Esophagus muscularis mucosa (tissue), 4 donors: ENCODE results near the gene SMARCC2. TPM values are rescaled to one million over a fixed set of nuclear protein-coding genes. Genes with fewer than 3 reads are reported as not detected.

ENCODE experiments used
- DNase-seq: peaks from one replicate; pipeline ENCODE4 v3.0.0-alpha.2; 2017; ENCODE audit errors: extremely low spot score
- H3K27ac ChIP-seq, 4 donors: fragments of 200-600 bp; sonication (generic); replicated peaks in 1 of 4; 1 replicate in 3 of 4; 2 replicates in 1 of 4; pipeline ENCODE4 v1.5.1; 2016 to 2019; ENCODE audit warnings: mild to moderate bottlenecking in 1 of 4
- H3K27me3 ChIP-seq, 4 donors: fragments of 200-600 bp; sonication (generic); one replicate each; pipeline versions ENCODE4 v1.5.1 to v1.6.0; 2016 to 2019
- H3K36me3 ChIP-seq, 4 donors: fragments of 200-600 bp; sonication (generic); one replicate each; pipeline ENCODE4 v1.5.1; 2016 to 2019
- H3K4me1 ChIP-seq, 4 donors: fragments of 200-600 bp; sonication (generic); one replicate each; pipeline ENCODE4 v1.5.1; 2016 to 2019
- H3K4me3 ChIP-seq, 4 donors: fragments of 200-600 bp; sonication (generic); 1 replicate in 2 of 4; 2 replicates in 2 of 4; pipeline ENCODE4 v1.5.1; 2016 to 2019; ENCODE audit warnings: mild to moderate bottlenecking in 4 of 4, moderate library complexity in 1 of 4
- H3K9me3 ChIP-seq, 4 donors: fragments of 200-600 bp; sonication (generic); 1 replicate in 3 of 4; 2 replicates in 1 of 4; pipeline ENCODE4 v1.5.1; 2016 to 2019
- CTCF ChIP-seq, 3 experiments: fragments of 200-600 bp in 2 of 3; fragments of 450-650 bp in 1 of 3; sonication (generic) in 2 of 3; IDR thresholded peaks; one replicate each; pipeline ENCODE4 v1.5.1; 2017 to 2019; ENCODE audit warnings: antibody characterized with exemption in 3 of 3, mild to moderate bottlenecking in 2 of 3, moderate library complexity in 1 of 3
- EP300 ChIP-seq: sonication (generic); formaldehyde crosslinking; IDR thresholded peaks from one replicate; pipeline ENCODE4 v1.6.1; 2017; ENCODE audit warnings: antibody characterized with exemption
- POLR2A ChIP-seq: fragments of 450-650 bp; IDR thresholded peaks from one replicate; pipeline ENCODE4 v1.6.1; 2017; ENCODE audit warnings: antibody characterized with exemption, moderate library complexity, mild to moderate bottlenecking, low read depth
- POLR2AphosphoS5 ChIP-seq, 2 donors: sonication (generic); formaldehyde crosslinking; IDR thresholded peaks; one replicate each; pipeline ENCODE4 v1.6.1; 2017; ENCODE audit warnings: antibody characterized with exemption in 2 of 2
- WGBS: methylation state at CpG from one replicate; pipeline ENCODE4 v1.1.5; 2018; 5-methylcytosine and 5-hydroxymethylcytosine counted together
- intact Hi-C: fragments of 100-400 bp; cut with DNase I; formaldehyde crosslinking; loops from one replicate; pipeline ENCODE4 v1.15.1; 2023
- total RNA-seq, 4 donors: library from RNA; depleted of rRNA; stranded (reverse); fragments of >200 nt; gene quantifications; one replicate each; pipeline versions ENCODE4 v1.1.0 to v1.2.1, GENCODE V29; 2016

The SMARCC2 gene
- total RNA-seq, 4 donors from 2014 or later, result 62.1 to 111 (median 94.3) TPM

DNA sequence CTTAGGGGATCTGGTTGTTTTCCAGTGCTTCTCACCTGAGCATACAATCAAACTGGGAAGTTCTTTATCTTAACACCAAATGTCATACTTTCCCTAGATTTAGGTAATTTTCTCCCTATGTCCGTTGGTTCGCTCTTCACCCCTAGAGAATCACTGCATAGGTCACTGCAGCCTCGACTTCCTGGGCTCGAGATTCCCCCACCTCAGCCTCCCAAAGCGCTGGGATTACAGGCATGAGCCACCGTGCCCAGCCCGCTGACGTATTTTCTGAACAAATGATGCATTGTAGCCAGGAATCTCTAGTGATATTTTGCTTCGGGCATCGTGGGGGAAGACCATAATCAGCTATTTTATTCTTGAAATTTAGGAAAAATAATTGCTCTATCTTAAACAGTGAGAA lies 74.0 kb downstream of the SMARCC2 start:
- peaks cover 29 to 41% (median 36%) of the 10 kb centered on the region in 4 donors for H3K36me3 ChIP-seq
- 49% methylated on average over 10 of the region's 10 CpGs for WGBS
- DNase-seq, result no peak
- H3K4me3 ChIP-seq, result peak overlapping the region; percentile 66 to 86 (median 78)
- peaks cover 26 to 37% (median 29%) of the 10 kb centered on the region in 4 donors for H3K4me1 ChIP-seq
- TF ChIP-seq POLR2AphosphoS5 (IDR thresholded peaks at IDR 0.05) (no peak), POLR2A (no peak), EP300 (no peak), CTCF (IDR thresholded peaks at IDR 0.05) (no peak)
- intact Hi-C loops, result no loop called here
- H3K9me3 ChIP-seq, result no peaks in the 10 kb centered on the region
- H3K27ac ChIP-seq, result peak overlapping the region; percentile 92 to 98 (median 94)
- H3K27me3 ChIP-seq, result no peaks in the 10 kb centered on the region

DNA sequence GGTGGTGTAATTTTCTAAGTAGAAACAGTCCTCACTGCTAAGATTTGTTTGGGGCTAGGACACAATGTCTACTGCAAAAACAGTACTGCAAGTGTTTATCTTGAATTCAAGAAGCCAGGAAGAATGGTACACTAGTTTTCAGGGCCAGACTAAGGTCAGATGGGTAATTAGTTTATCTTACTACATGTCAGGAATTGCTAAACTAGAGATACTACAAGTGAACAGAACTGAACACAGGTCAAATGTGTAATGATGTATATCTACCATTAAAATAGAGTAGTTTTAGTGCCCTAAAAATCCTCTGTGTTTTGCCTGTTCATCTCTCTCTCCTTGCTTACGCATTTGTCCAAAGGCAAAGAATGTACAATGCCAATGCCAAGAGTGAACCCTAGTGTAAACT lies 75.2 kb downstream of the SMARCC2 start:
- Histone ChIP-seq H3K27me3 (no peaks in the 10 kb centered on the region), H3K36me3 (peaks cover 41 to 50% (median 47%) of the 10 kb centered on the region in 4 donors), H3K27ac (no peak overlapping the region), H3K9me3 (no peaks in the 10 kb centered on the region), H3K4me3 (no peak overlapping the region), H3K4me1 (peaks cover 13 to 25% (median 17%) of the 10 kb centered on the region in 4 donors)
- TF ChIP-seq POLR2AphosphoS5 (IDR thresholded peaks at IDR 0.05), result no peak
- TF ChIP-seq EP300, result no peak
- no peak for TF ChIP-seq CTCF (IDR thresholded peaks at IDR 0.05)
- TF ChIP-seq POLR2A, result no peak
- no peak for DNase-seq
- 96% methylated on average over 1 of the region's 1 CpG for WGBS
- intact Hi-C loops, result no loop called here

Other genes starting within 250 kb of the SMARCC2 start
- 1 to 10 TPM in 1 of 4 donors, under 1 TPM in 1, not detected in 2; 0.66 to 2.2 TPM for gene PMEL, start 223.4 kb downstream of the SMARCC2 start, total RNA-seq
- gene CDK2, start 222.7 kb downstream of the SMARCC2 start, total RNA-seq, result 10 to 100 TPM; 35.3 to 84.9 (median 57.1) TPM
- gene RAB5B, start 215.4 kb downstream of the SMARCC2 start, total RNA-seq, result 100 to 1,000 TPM; 116 to 189 (median 138) TPM
- gene SUOX, start 192.2 kb downstream of the SMARCC2 start, total RNA-seq, result 10 to 100 TPM; 18.3 to 29.0 (median 25.3) TPM
- gene IKZF4, start 168.4 kb downstream of the SMARCC2 start, total RNA-seq, result 10 to 100 TPM in 2 of 4 donors, 1 to 10 TPM in 2; 6.2 to 20.4 (median 9.7) TPM
- gene RPS26, start 147.6 kb downstream of the SMARCC2 start, total RNA-seq, result 1,000 to 10,000 TPM in 1 of 4 donors, 100 to 1,000 TPM in 3; 104 to 1,982 (median 577) TPM
- 10 to 100 TPM; 13.9 to 25.0 (median 19.0) TPM for gene ERBB3, start 109.3 kb downstream of the SMARCC2 start, total RNA-seq
- gene PA2G4, start 84.9 kb downstream of the SMARCC2 start, total RNA-seq, result 100 to 1,000 TPM in 2 of 4 donors, 10 to 100 TPM in 2; 90.5 to 133 (median 105) TPM
- gene RPL41, start 72.8 kb downstream of the SMARCC2 start, total RNA-seq, result 1,000 to 10,000 TPM; 1,962 to 4,166 (median 3,502) TPM
- gene ZC3H10, start 71.2 kb downstream of the SMARCC2 start, total RNA-seq, result 1 to 10 TPM; 5.0 to 7.9 (median 6.6) TPM
- 100 to 1,000 TPM; 151 to 245 (median 214) TPM for gene ESYT1, start 61.2 kb downstream of the SMARCC2 start, total RNA-seq
- gene MYL6B, start 36.9 kb downstream of the SMARCC2 start, total RNA-seq, result 10 to 100 TPM; 28.5 to 39.4 (median 33.6) TPM
- 1,000 to 10,000 TPM; 5,145 to 8,531 (median 5,986) TPM for gene MYL6, start 31.1 kb downstream of the SMARCC2 start, total RNA-seq
- 100 to 1,000 TPM in 3 of 4 donors, 10 to 100 TPM in 1; 64.4 to 165 (median 109) TPM for gene RNF41, start 32.4 kb upstream of the SMARCC2 start, total RNA-seq
- gene NABP2, start 34.9 kb upstream of the SMARCC2 start, total RNA-seq, result 10 to 100 TPM; 27.0 to 36.4 (median 30.9) TPM
- gene SLC39A5, start 40.6 kb upstream of the SMARCC2 start, total RNA-seq, result not detected
- gene ANKRD52, start 68.9 kb upstream of the SMARCC2 start, total RNA-seq, result 10 to 100 TPM; 13.8 to 31.5 (median 19.6) TPM
- gene COQ10A, start 77.5 kb upstream of the SMARCC2 start, total RNA-seq, result 10 to 100 TPM; 12.4 to 22.8 (median 15.7) TPM
- 100 to 1,000 TPM in 3 of 4 donors, 10 to 100 TPM in 1; 91.8 to 155 (median 111) TPM for gene CS, start 110.8 kb upstream of the SMARCC2 start, total RNA-seq
- 10 to 100 TPM; 48.8 to 61.5 (median 50.3) TPM for gene CNPY2, start 126.5 kb upstream of the SMARCC2 start, total RNA-seq
- 10 to 100 TPM; 14.1 to 34.5 (median 24.4) TPM for gene PAN2, start 144.5 kb upstream of the SMARCC2 start, total RNA-seq
- not detected for gene IL23A, start 149.4 kb upstream of the SMARCC2 start, total RNA-seq
- gene STAT2, start 170.6 kb upstream of the SMARCC2 start, total RNA-seq, result 10 to 100 TPM; 55.7 to 78.9 (median 68.2) TPM
- gene APOF, start 173.4 kb upstream of the SMARCC2 start, total RNA-seq, result not detected